ENCODE data around the gene BCAS1.

BCAS1 gene

DNA sequence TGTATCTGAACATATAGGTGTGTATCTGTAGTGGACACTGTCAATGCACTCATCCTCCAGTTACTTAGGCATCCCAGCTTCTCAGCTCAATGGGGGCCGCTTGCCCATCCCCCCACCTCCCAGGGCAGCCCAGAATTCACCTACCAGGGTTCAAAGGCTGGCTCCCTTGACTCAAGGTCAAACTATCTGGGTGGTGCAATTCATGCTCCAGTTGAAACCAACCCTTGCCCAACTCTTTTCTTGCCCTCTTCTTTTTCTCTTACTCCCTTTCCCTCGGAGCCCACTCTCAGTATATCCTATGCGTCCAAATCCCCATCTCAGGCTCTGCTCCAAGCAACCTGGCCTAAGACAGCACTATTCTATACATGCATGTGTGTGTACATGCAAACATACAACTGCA lies 127.4 kb downstream of the BCAS1 start:
- TF ChIP-seq, protein P1, sequence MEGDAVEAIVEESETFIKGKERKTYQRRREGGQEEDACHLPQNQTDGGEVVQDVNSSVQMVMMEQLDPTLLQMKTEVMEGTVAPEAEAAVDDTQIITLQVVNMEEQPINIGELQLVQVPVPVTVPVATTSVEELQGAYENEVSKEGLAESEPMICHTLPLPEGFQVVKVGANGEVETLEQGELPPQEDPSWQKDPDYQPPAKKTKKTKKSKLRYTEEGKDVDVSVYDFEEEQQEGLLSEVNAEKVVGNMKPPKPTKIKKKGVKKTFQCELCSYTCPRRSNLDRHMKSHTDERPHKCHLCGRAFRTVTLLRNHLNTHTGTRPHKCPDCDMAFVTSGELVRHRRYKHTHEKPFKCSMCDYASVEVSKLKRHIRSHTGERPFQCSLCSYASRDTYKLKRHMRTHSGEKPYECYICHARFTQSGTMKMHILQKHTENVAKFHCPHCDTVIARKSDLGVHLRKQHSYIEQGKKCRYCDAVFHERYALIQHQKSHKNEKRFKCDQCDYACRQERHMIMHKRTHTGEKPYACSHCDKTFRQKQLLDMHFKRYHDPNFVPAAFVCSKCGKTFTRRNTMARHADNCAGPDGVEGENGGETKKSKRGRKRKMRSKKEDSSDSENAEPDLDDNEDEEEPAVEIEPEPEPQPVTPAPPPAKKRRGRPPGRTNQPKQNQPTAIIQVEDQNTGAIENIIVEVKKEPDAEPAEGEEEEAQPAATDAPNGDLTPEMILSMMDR (IDR thresholded peaks at IDR 0.05; ENCODE audit: low read depth, low read length) = no peak

DNA sequence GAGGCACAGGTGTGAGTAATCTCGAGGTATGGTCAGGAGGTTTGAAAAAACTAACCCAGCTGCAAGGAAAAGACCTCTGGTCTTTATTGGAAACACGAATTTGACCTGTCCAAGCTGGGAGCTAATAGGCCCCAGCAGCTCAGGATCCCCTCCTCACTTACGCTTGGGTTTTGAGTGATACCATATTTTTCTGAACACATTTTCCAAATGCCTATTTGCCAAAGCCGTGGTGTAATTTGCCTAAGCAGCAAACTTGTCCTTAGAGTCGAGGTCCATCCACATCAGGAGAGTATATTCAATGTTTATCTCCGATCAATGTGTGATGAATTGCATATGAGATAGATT lies 128.0 kb downstream of the BCAS1 start:
- TF ChIP-seq, protein P1 (IDR thresholded peaks at IDR 0.05; ENCODE audit: low read depth, low read length) = no peak
- H3K4me3 ChIP-seq (ENCODE audit: low read depth, low read length) = no peak overlapping the region

More for the DNA sequence above, 127.4 kb downstream of the BCAS1 start:
- H3K4me3 ChIP-seq (ENCODE audit: low read depth, low read length) = no peak overlapping the region

DNA sequence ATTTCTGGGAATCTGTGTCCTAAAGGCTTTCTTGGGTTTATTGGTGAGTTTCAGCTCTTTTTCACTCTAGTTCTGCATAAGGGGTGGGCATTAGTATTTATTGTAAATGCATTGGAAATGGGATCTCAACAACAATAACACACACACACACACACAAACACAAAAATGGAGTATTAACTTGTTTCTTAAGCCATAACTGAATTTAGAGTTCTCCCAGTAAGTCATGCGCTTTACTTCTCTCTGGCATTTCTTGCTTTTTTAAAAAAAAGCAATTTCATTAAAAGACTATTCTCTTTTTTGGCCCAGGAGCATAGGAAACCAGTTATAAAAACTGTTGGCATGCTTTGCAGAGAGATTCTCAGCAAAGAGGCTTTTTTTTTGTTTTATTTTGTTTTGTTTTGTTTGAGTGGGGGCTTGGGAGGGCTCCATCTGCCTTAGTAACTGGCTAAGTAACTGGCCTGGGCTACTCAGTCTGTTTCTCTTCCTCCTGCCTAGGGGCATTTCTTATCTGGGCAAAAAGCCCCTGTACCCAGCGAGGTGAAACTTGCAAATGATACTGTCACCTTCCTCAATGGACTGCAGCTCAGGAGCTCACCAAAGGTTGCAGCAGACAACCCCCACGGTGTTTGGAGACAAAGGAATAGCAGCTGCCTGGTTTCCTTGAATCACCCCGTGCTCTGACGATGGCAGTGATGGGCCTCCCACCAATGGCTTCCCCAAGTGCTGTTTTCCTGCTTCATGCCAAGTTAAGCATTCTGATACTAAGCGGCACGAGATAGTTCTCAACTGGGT lies 128.5 kb downstream of the BCAS1 start:
- TF ChIP-seq, protein P1 (IDR thresholded peaks at IDR 0.05; ENCODE audit: low read depth, low read length) = no peak
- no peak overlapping the region for H3K4me3 ChIP-seq (ENCODE audit: low read depth, low read length)

GRCh38 chr20:53940907-53941545 lies 129.4 kb downstream of the BCAS1 start:
- peak overlapping the region; percentile 34 for H3K4me3 ChIP-seq (ENCODE audit: low read depth, low read length)
- TF ChIP-seq, protein P1 (IDR thresholded peaks at IDR 0.05; ENCODE audit: low read depth, low read length) = no peak

DNA sequence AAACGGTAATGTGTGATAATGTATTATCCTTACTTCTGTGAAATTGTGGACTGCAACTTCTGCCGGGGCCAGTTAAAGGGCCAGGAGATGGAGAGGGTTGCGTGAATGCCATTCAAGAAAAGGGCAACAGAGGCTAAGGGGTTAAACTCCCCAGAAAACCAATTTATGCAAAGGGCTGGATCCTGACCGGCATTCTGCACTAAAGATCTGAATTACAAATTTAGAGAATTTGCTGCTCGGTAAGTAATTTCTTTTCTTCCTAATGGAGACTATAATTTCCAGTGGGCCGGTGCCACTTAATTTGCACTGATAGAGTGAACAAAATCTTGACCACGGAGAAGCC lies 130.1 kb downstream of the BCAS1 start:
- H3K4me3 ChIP-seq (ENCODE audit: low read depth, low read length) = no peak overlapping the region
- TF ChIP-seq, protein P1 (IDR thresholded peaks at IDR 0.05; ENCODE audit: low read depth, low read length) = no peak

GRCh38 chr20:53939572-53940359 lies 130.6 kb downstream of the BCAS1 start:
- TF ChIP-seq, protein P1 (IDR thresholded peaks at IDR 0.05; ENCODE audit: low read depth, low read length) = peak; percentile 56
- H3K4me3 ChIP-seq (ENCODE audit: low read depth, low read length) = no peak overlapping the region

GRCh38 chr20:53939190-53939571 lies 131.2 kb downstream of the BCAS1 start:
- no peak overlapping the region for H3K4me3 ChIP-seq (ENCODE audit: low read depth, low read length)
- TF ChIP-seq, protein P1 (IDR thresholded peaks at IDR 0.05; ENCODE audit: low read depth, low read length) = no peak

Measured in WI38 (cell line).